Osteoblast (primary cell): ENCODE data around the gene LXN. TPM values are rescaled to one million over a fixed set of nuclear protein-coding genes. Genes with fewer than 3 reads are reported as not detected.

Experiments
- DNase-seq: peaks from one replicate; pipeline ENCODE4 v3.0.0; 2011; ENCODE audit warnings: low spot score, mixed read lengths; ENCODE audit not compliant: insufficient read length; ENCODE audit errors: missing footprints
- H2AFZ ChIP-seq: 2 replicates; pipeline ENCODE4 v1.6.0; 2011; ENCODE audit warnings: mild to moderate bottlenecking, low read length
- H3K27ac ChIP-seq: 2 replicates; pipeline ENCODE4 v1.5.1; 2011; ENCODE audit warnings: mild to moderate bottlenecking, low read depth, low read length, moderate library complexity
- H3K27me3 ChIP-seq: 2 replicates; pipeline ENCODE4 v1.6.0; 2012; ENCODE audit warnings: mild to moderate bottlenecking, control low read depth, inconsistent platforms, low read length, moderate library complexity; ENCODE audit not compliant: insufficient read depth
- H3K36me3 ChIP-seq: 2 replicates; pipeline ENCODE4 v1.5.1; 2011; ENCODE audit warnings: mild to moderate bottlenecking, low read length, control low read depth, moderate library complexity; ENCODE audit not compliant: insufficient read depth
- H3K4me1 ChIP-seq: 2 replicates; pipeline ENCODE4 v1.5.1; 2011; ENCODE audit warnings: mild to moderate bottlenecking, low read length, control low read depth, moderate library complexity; ENCODE audit not compliant: insufficient read depth
- H3K4me2 ChIP-seq: 2 replicates; pipeline ENCODE4 v1.6.0; 2011; ENCODE audit warnings: mild to moderate bottlenecking, low read length; ENCODE audit not compliant: insufficient read depth
- H3K4me3 ChIP-seq: fragments of 200-600 bp; sonication (generic); 3 replicates; pipeline ENCODE4 v1.5.1; 2012; ENCODE audit warnings: mild to moderate bottlenecking, low read length, inconsistent platforms; ENCODE audit not compliant: insufficient read depth
- H3K79me2 ChIP-seq: 2 replicates; pipeline ENCODE4 v1.6.0; 2012; ENCODE audit warnings: mild to moderate bottlenecking, low read length, control low read depth, inconsistent platforms; ENCODE audit not compliant: insufficient read depth
- H3K9me3 ChIP-seq: 2 replicates; pipeline ENCODE4 v1.5.1; 2011; ENCODE audit warnings: low read depth, low read length, control low read depth
- H4K20me1 ChIP-seq: 2 replicates; pipeline ENCODE4 v1.6.0; 2012; ENCODE audit warnings: mild to moderate bottlenecking, low read length, control low read depth; ENCODE audit not compliant: insufficient read depth
- CTCF ChIP-seq: IDR thresholded peaks from 2 replicates; pipeline ENCODE4 v1.5.1; 2011; ENCODE audit warnings: mild to moderate bottlenecking, low read depth, low read length, moderate library complexity; ENCODE audit errors: extremely low read depth
- total RNA-seq: library from RNA; depleted of rRNA; stranded (reverse); fragments of >200 nt; gene quantifications from 2 replicates; pipeline ENCODE4 v1.2.3, GENCODE V29; 2012

LXN gene
- total RNA-seq, 1 donor, result 114 TPM

DNA sequence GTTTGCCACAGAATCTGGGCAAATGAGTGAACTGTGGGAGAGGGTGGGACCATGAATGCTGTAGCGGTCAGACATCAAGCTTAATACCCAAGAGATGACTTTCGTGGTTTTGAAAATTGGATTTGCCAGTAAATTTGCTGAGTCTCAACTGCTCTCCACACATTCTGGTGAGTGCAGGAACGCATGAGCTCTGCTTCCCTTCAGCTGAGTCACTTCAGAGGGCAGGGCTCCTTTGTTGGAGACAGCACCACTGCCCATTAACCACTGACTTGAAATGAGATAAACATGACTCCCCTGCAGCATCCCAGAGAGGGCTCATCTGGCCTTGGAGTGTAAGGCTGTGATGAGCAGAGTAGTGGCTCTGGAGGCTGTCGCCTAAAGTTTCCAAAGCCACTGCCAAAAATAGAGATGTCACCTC is 37.2 kb upstream of the LXN start:
- H3K79me2 ChIP-seq, result peaks cover 5% of the 10 kb centered on the region
- H3K36me3 ChIP-seq, result peaks cover 4% of the 10 kb centered on the region
- no peak overlapping the region for H3K4me3 ChIP-seq
- no peak for TF ChIP-seq CTCF
- H3K27me3 ChIP-seq, result no peaks in the 10 kb centered on the region
- peak overlapping the region; percentile 84 for H3K27ac ChIP-seq
- no peaks in the 10 kb centered on the region for H4K20me1 ChIP-seq
- no peak overlapping the region for H2AFZ ChIP-seq
- H3K9me3 ChIP-seq, result no peaks in the 10 kb centered on the region
- H3K4me2 ChIP-seq, result peak overlapping the region; percentile 40
- peaks cover 41% of the 10 kb centered on the region for H3K4me1 ChIP-seq
- peak; percentile 80 for DNase-seq

- Histone ChIP-seq H3K4me1 (peaks cover 39% of the 10 kb centered on the region), H3K27me3 (no peaks in the 10 kb centered on the region), H3K4me3 (peak overlapping the region; percentile 26), H3K36me3 (peaks cover 9% of the 10 kb centered on the region), H2AFZ (no peak overlapping the region), H3K27ac (peak overlapping the region; percentile 95), H3K9me3 (no peaks in the 10 kb centered on the region), H3K79me2 (peaks cover 7% of the 10 kb centered on the region), H4K20me1 (no peaks in the 10 kb centered on the region), H3K4me2 (peak overlapping the region; percentile 67)
- no peak for DNase-seq
- TF ChIP-seq CTCF, result no peak
Observed at GRCh38 chr3:158703566-158703965, 31.1 kb upstream of the LXN start.

DNA sequence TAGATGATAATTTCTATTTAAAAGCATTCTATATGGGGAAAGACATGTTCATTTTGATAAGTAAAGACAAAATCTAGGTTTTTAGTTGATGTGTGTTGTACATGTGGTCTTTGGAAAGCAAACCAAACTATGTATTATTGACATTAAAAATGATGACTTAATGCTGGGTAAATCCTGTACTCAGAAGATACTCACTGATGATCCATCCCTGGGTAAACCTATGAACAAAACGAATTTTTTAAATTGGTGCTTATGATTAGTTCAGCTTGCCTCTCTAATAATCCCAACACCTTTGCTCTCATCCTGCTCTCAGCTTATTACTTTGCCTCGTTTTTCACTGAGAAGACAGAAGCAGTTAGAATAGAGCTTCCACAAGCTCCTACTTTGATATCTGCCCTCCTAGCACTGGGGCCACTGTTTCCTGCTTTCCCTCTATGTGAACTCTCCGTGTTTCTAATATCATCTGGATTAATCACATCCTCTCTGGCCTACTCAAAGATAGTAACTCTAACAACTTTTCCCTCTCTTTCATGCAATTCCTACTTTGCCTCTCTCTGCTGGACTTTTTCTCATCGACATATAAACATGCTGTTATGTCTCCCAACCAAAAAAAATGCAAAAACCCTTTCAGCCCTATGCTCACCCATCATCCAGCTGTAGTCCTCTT is 30.5 kb upstream of the LXN start:
- H3K9me3 ChIP-seq, result no peaks in the 10 kb centered on the region
- H3K36me3 ChIP-seq, result peaks cover 12% of the 10 kb centered on the region
- H3K4me2 ChIP-seq, result peak overlapping the region; percentile 67
- peaks cover 10% of the 10 kb centered on the region for H3K79me2 ChIP-seq
- peak overlapping the region; percentile 95 for H3K27ac ChIP-seq
- TF ChIP-seq CTCF, result no peak
- H3K27me3 ChIP-seq, result no peaks in the 10 kb centered on the region
- no peak overlapping the region for H2AFZ ChIP-seq
- H3K4me1 ChIP-seq, result peaks cover 39% of the 10 kb centered on the region
- DNase-seq, result no peak
- peak overlapping the region; percentile 26 for H3K4me3 ChIP-seq
- no peaks in the 10 kb centered on the region for H4K20me1 ChIP-seq

GRCh38 chr3:158701420-158702065 is 29.1 kb upstream of the LXN start:
- Histone ChIP-seq H3K79me2 (peaks cover 10% of the 10 kb centered on the region), H2AFZ (no peak overlapping the region), H3K9me3 (no peaks in the 10 kb centered on the region), H3K36me3 (peaks cover 14% of the 10 kb centered on the region), H3K27ac (peak overlapping the region; percentile 95), H3K27me3 (no peaks in the 10 kb centered on the region), H3K4me2 (peak overlapping the region; percentile 50), H4K20me1 (no peaks in the 10 kb centered on the region), H3K4me3 (no peak overlapping the region), H3K4me1 (peaks cover 42% of the 10 kb centered on the region)
- no peak for DNase-seq
- TF ChIP-seq CTCF, result no peak
